ENCODE measurements around the gene TTC21B. TPM values are rescaled to one million over a fixed set of nuclear protein-coding genes. Genes with fewer than 3 reads are reported as not detected.

Gene TTC21B
- total and polyA plus RNA-seq, 2 of the 8 experiments (the other 6 are each of a cell fraction or from before 2014, with no cell fraction given) = 6.9 to 20.8 TPM

GRCh38 chr2:165927353-165927752 lies 26.2 kb downstream of the TTC21B start:
- peaks cover 2 to 56% (median 13%) of the 10 kb centered on the region in 4 experiments; a peak in 5 of 8 replicates for H3K36me3 ChIP-seq (ENCODE audit: control insufficient read depth in 2 of 4, insufficient read depth in 4 of 4, low read length in 3 of 4)
- POLR2A ChIA-PET (ENCODE audit: partially characterized antibody) = no interaction called here
- 92% methylated on average over 1 of the region's 1 CpG; no CpG with 5 or more reads in 1 of the 2 experiments for WGBS, 2 experiments (ENCODE audit: extremely low coverage in 1 of 2, insufficient coverage in 1 of 2, insufficient read length in 1 of 2, insufficient replicate concordance in 2 of 2, low coverage in 1 of 2, low lambda C conversion rate in 2 of 2, missing lambda C conversion rate in 1 of 2)

More at GRCh38 chr2:165927353-165927752, 26.2 kb downstream of the TTC21B start:
- no peak overlapping the region for H4K5ac ChIP-seq (ENCODE audit: insufficient read length, low read depth, low read length)
- H3K4ac ChIP-seq (replicated peaks; ENCODE audit: insufficient read length, low read depth, low read length) = no peak overlapping the region
- no peaks in the 10 kb centered on the region for H3K4me1 ChIP-seq (replicated peaks in 1 of 4; ENCODE audit: control insufficient read depth in 3 of 4, insufficient read depth in 4 of 4, low read length in 3 of 4)
- no peak overlapping the region for H3K9ac ChIP-seq (replicated peaks in 1 of 4; ENCODE audit: extremely low read depth in 1 of 4, low read depth in 3 of 4, low read length in 3 of 4)
- CTCF ChIA-PET (ENCODE audit: partially characterized antibody) = no interaction called here
- H2BK120ac ChIP-seq (replicated peaks; ENCODE audit: low read depth, low read length) = no peak overlapping the region
- no peaks in the 10 kb centered on the region for H3K27me3 ChIP-seq (replicated peaks in 1 of 4; ENCODE audit: control insufficient read depth in 3 of 4, extremely low read depth in 1 of 4, insufficient read depth in 3 of 4, low read length in 3 of 4)
- H4K91ac ChIP-seq (replicated peaks; ENCODE audit: insufficient read length, low read length) = no peak overlapping the region
- H3K18ac ChIP-seq (ENCODE audit: extremely low read depth, low read length) = no peak overlapping the region
- no peaks in the 10 kb centered on the region for H3K9me3 ChIP-seq (ENCODE audit: insufficient read depth in 2 of 2, low read depth in 1 of 2, low read length in 1 of 2)
- H2BK12ac ChIP-seq (ENCODE audit: low read depth, low read length) = no peak overlapping the region
- H3K79me1 ChIP-seq (ENCODE audit: low read depth, low read length) = no peaks in the 10 kb centered on the region
- no peak overlapping the region for H3K56ac ChIP-seq (replicated peaks; ENCODE audit: insufficient read length, low read depth, low read length)
- no peak overlapping the region for H2BK5ac ChIP-seq (ENCODE audit: low read depth, low read length)
- DNase-seq (ENCODE audit: low read depth in 1 of 2, low spot score in 2 of 2) (no peak), FAIRE-seq (no peak)
- no peaks in the 10 kb centered on the region for H4K20me1 ChIP-seq (replicated peaks in 1 of 2; ENCODE audit: control insufficient read depth in 1 of 2, insufficient read depth in 2 of 2, low read length in 2 of 2)
- H2AFZ ChIP-seq (ENCODE audit: low read length) = no peak overlapping the region
- H3K27ac ChIP-seq (ENCODE audit: low read depth, low read length) = no peak overlapping the region
- H2BK15ac ChIP-seq (ENCODE audit: low read length) = no peak overlapping the region
- H3K79me2 ChIP-seq (ENCODE audit: control insufficient read depth in 1 of 2, insufficient read depth in 2 of 2, low read length in 2 of 2) = no peaks in the 10 kb centered on the region
- no peak for TF ChIP-seq KDM4A (IDR thresholded peaks at IDR 0.05; ENCODE audit: low read depth, low read length, severe bottlenecking)
- TF ChIP-seq HDAC6 (IDR thresholded peaks at IDR 0.05; ENCODE audit: low read depth, low read length) = no peak
- TF ChIP-seq EZH2 (IDR thresholded peaks at IDR 0.05; ENCODE audit: low read depth, low read length, severe bottlenecking) = no peak
- TF ChIP-seq CTCF (IDR thresholded peaks at IDR 0.05; ENCODE audit: control extremely low read depth in 1 of 3, insufficient read depth in 1 of 3, low read depth in 1 of 3, low read length in 3 of 3) = no peak
- no peak overlapping the region for H2AK5ac ChIP-seq (ENCODE audit: low read depth, low read length)
- no peak overlapping the region for H3K23ac ChIP-seq (ENCODE audit: insufficient read length)
- no peak overlapping the region for H4K8ac ChIP-seq (ENCODE audit: extremely low read depth, insufficient read depth, low read length)
- H2BK20ac ChIP-seq (ENCODE audit: low read length) = no peak overlapping the region
- no peak overlapping the region for H3K4me2 ChIP-seq (ENCODE audit: insufficient read depth in 1 of 2, low read depth in 2 of 2, low read length in 2 of 2)
- H3K4me3 ChIP-seq (ENCODE audit: extremely low read depth in 1 of 4, insufficient read depth in 2 of 4, low read depth in 3 of 4, low read length in 4 of 4) = no peak overlapping the region
- H3K14ac ChIP-seq (ENCODE audit: insufficient read length) = no peak overlapping the region
- H3K23me2 ChIP-seq (ENCODE audit: low read depth, low read length) = no peaks in the 10 kb centered on the region
